Left lobe of liver (tissue), 2 donors: Measurements from ENCODE around the gene DRGX. TPM values are rescaled to one million over a fixed set of nuclear protein-coding genes. Genes with fewer than 3 reads are reported as not detected.

Experiments used
- ATAC-seq: fragments of 200-7000 bp; cut with Tn5 transposase; one replicate; pipeline ENCODE4 v1.9.1; 2020; ENCODE audit warnings: mild to moderate bottlenecking, moderate library complexity
- DNase-seq: peaks from one replicate; pipeline ENCODE4 v3.0.0-alpha.2; 2020; ENCODE audit warnings: low spot score
- total RNA-seq: library from RNA; stranded (reverse); gene quantifications from one replicate; pipeline ENCODE4 v1.2.1, GENCODE V29; 2021
- donor health status: DM: no; HTN: no; CAD: no; lungs with moderate emphysema.
- donor health status: DM: no; HTN: yes; CAD: no.

The DRGX gene
- total RNA-seq: not detected

- no peak for ATAC-seq
- no peak for DNase-seq
Observed at GRCh38 chr10:49395741-49396665, at the start of gene DRGX. Gene DRGX (minus strand): TSS chr10:49396089. CDS start chr10:49395440, 649 bp downstream.

DNA sequence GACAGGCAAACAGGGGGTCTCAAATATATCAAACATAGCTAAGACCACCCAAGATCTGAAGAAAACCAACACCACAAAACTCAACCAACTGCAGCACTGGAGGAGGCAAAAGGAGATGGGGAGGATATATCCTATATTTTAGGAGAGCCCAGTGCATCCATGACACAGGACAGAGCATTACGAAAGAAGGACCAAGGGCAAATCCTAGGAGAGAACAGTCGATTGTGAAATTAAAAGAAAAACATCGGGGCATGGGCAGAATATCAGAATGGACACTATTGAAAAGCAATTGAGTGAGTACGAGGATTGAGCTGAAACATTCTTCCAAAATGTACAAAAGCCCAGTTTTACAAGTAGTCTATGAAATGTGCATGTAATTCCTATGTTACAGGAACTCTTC lies 48.5 kb upstream of the DRGX start:
- DNase-seq (no peak), ATAC-seq (peak; percentile 82)

- DNase-seq (no peak), ATAC-seq (no peak)
Observed at GRCh38 chr10:49442863-49443262, 47.0 kb upstream of the DRGX start.

- DNase-seq (no peak), ATAC-seq (no peak)
Observed at GRCh38 chr10:49441488-49442476, 45.9 kb upstream of the DRGX start.

GRCh38 chr10:49435225-49435624 lies 39.3 kb upstream of the DRGX start:
- no peak for DNase-seq
- ATAC-seq: no peak

DNA sequence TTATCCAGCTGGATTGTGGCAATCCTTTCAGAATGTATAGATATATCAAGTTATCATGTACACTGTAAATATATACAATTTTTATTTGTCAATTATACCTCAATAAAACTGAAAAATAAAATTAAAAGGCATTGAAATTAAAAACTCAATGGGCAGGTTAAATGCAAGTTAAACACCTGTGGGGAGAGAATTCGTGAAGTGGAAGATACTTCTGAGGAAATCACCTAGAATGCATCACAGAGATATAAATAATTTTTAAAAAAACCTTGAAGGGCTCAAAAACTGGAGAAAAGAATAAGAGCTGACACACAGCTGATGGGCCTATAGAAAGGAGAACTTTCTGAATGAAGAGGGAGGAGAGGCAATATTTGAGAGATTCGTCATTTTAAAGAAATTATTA lies 37.2 kb upstream of the DRGX start:
- ATAC-seq (no peak), DNase-seq (no peak)

DNA sequence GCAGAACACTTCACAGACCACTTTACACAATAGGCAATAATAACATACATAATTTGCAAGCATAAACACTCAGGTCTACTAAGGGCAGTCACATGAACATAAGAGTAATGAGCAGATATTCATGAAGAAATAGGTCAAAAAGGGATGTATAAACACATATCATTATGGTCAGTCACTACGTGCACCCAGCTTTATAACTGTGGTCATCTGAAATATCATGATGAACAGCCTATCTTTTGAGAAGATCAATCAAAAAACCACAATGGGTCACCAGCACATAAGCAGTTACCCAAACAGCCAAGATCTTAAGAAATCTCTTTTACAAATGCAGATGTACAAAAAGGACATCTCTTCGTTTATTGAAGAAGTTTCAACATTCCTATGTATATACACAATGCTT lies 35.5 kb upstream of the DRGX start:
- ATAC-seq (no peak), DNase-seq (no peak)

- DNase-seq: no peak
- no peak for ATAC-seq
Observed at GRCh38 chr10:49429458-49429857, 33.6 kb upstream of the DRGX start.

DNA sequence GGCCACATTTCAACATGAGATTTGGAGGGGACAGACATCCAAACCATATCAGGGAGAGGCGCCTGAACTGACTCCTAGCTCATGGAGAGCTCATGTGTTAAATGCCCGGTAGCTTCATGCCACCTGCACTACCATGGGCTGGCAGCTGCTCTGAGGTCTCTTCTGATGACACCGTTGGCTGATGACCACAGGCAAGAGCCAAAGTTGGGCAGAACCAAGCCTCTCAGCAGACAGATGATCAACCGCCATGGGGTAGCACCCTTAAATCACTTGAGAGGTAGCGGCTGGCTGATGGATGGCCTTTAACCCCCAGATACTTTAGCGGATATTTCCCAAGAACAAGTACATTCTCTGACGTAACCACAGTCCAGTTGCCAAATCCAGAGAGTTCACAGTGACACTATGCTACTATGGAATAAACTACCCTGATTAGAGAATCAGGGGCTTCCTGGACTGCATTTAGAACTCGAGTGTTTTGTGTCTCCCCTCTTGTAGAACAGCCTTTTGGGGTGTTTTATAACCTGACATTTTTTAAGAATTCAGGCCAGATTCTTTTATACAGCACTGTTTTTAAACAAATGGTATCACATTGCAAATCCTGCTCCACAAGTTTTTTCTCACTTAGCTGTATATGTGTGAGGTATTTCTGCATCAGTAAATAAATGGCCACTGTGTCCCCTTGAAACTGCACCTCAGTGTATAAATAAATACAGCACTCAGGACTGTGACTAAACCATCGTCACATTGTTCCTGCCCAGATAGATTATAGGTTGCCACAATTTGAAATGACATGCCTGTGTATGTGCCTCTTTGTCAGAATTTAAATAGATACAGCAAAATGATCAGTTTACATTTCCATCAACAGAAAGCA lies 30.8 kb upstream of the DRGX start:
- peak; percentile 36 for ATAC-seq
- no peak for DNase-seq

GRCh38 chr10:49419005-49419404 lies 23.1 kb upstream of the DRGX start:
- ATAC-seq (peak; percentile 16), DNase-seq (no peak)

DNA sequence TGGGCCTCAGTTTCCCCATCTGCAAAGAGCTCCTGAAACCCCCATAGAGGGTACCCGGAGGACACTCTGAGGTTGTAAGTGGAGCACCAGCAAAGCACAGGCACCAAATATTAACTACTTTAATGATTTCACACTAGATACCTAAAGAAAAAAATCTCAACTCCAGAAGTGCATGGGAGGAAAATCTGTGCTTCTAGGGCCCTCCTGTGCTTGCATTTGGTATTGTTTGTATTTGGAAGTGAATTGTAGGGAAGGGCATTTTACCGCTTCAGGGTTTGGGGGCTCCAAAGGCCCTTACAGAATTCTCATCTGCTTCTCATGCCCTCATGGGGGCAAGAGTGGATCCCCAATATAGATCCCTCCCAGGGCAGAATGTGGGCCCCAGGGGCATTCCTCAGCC lies 22.4 kb upstream of the DRGX start:
- DNase-seq (no peak), ATAC-seq (no peak)

GRCh38 chr10:49418053-49418326 lies 22.1 kb upstream of the DRGX start:
- no peak for ATAC-seq
- no peak for DNase-seq

- ATAC-seq (no peak), DNase-seq (no peak)
Observed at GRCh38 chr10:49417311-49418052, 21.6 kb upstream of the DRGX start.

- ATAC-seq (no peak), DNase-seq (no peak)
Observed at GRCh38 chr10:49415846-49416245, 20.0 kb upstream of the DRGX start.

DNA sequence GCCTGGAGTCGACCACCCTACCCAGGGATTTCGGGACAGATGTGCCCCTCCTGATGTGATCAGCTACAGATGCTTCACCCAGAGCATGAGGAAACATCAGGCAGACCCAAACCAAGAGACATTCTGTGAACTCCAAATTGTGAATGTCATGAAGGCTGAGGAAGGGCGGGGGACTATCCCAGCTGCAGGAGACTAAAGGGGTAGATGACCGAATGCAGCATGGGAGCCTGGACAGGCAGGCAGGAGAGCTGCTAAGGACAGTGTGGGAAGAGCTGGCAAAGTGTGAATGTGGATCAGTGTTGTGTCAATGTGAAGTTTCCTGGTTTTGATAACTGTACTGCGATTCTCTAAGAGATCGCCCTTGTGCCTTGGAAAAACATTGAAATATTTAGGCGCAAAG lies 19.2 kb upstream of the DRGX start:
- ATAC-seq: no peak
- DNase-seq: no peak

- DNase-seq (no peak), ATAC-seq (no peak)
Observed at GRCh38 chr10:49414496-49414895, 18.6 kb upstream of the DRGX start.

DNA sequence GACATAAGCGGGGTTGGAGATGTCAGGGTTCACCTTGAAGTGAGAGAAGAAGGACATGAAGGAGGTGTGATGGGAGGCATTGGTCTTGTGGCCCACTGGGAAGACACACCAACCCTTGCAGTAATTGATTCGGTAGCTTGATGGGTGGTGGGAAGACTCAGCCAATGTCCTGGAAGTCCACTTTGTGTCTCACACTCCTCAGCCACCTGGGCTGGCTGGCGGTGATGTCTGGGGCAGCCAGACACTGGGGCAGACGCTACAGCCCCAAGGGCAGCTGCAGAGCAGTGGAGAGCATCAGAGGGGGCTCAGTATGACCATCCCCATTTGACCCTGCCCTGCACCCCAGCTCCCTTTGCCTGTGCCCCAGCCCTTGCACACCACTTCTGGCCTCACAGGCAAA lies 16.7 kb upstream of the DRGX start:
- DNase-seq: no peak
- ATAC-seq: no peak

DNA sequence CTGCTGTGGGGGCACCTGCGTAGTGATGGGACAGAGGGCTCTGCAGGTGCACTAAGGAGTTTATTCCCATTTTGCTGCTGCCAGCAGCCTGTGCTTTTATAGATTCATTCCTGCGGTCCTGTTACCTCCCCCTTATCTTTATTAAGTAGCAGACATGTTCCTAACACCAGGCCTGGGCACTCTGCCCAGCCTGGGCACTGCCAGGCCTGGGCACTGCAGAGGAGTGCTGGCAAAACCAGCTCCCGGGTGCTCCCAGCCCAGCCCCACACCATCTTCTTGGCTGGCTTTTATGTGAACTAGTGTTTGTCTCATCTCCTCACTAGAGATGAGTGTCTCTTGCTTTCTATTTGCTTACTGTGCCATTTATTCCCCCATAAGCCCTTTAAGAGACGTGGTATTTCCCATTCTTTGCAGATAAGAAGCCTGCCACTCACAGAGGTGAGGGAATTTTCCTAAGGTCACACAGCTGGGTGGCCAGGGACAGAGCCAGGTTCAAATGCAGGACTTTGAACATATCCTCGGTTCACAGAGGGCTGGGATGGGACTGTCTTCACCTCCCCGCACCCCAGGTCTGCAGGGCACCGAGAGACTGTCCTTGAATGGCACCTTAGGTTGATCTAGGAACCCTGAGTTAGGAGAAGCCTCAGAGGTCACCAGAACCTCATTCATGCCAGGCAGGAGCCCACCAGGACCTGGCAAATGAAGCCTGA lies 14.6 kb upstream of the DRGX start:
- peak; percentile 52 for ATAC-seq
- DNase-seq: no peak

DNA sequence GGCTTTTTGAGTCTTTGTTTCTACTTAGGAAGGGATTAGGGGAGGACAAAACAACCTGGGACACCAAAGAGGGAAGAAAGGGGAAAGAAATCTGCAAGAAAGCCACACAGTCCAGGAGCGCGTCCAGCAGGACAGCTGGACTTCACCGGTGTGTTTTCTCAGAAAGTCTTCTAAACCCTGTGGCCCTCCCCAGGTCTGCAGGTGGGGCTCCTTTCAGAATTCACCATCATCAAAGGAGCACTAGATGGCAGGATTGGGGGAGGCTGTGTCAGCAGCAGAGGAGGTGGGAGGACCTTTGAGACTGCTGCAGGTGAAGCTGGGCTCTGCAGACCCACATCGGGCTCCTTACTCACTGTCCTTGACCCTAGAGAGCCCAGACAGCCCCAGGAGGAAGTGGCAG lies 13.9 kb upstream of the DRGX start:
- DNase-seq (no peak), ATAC-seq (no peak)
